GM10266 (cell line): Measurements from ENCODE around the gene DNAJC4.

Experiments
- DNase-seq: peaks from one replicate; pipeline ENCODE4 v3.0.0; 2012; ENCODE audit errors: extremely low spot score
- TF ChIP-seq, protein P1 (sequence below): IDR thresholded peaks from 2 replicates; pipeline ENCODE4 v1.5.1; 2012; ENCODE audit warnings: mild to moderate bottlenecking, low read depth; ENCODE audit not compliant: control insufficient read depth, insufficient read depth; ENCODE audit errors: missing control alignments

DNAJC4 gene

GRCh38 chr11:64186492-64187165 is 43.7 kb upstream of the DNAJC4 start:
- TF ChIP-seq, protein P1, sequence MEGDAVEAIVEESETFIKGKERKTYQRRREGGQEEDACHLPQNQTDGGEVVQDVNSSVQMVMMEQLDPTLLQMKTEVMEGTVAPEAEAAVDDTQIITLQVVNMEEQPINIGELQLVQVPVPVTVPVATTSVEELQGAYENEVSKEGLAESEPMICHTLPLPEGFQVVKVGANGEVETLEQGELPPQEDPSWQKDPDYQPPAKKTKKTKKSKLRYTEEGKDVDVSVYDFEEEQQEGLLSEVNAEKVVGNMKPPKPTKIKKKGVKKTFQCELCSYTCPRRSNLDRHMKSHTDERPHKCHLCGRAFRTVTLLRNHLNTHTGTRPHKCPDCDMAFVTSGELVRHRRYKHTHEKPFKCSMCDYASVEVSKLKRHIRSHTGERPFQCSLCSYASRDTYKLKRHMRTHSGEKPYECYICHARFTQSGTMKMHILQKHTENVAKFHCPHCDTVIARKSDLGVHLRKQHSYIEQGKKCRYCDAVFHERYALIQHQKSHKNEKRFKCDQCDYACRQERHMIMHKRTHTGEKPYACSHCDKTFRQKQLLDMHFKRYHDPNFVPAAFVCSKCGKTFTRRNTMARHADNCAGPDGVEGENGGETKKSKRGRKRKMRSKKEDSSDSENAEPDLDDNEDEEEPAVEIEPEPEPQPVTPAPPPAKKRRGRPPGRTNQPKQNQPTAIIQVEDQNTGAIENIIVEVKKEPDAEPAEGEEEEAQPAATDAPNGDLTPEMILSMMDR: no peak

DNA sequence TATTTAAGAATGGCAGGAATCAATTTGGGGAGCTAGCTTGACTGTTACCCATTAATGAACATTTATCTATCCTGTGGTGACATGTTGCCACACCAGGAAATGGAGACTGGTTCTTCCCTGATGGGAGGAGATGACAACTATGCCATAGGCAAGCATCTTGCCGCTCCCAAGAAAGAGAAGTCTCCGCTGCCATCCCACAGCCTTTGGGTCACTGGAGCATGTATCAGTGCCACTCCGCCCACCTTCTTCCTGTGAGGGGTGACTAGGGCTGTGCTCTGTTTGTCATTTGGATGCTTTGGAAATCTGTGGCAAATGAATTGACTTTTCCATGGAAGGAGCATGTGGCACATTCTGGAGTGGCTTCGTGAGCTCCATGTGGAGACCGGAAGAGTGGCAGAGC is 37.9 kb upstream of the DNAJC4 start:
- TF ChIP-seq, protein P1: no peak
- DNase-seq: no peak

More at GRCh38 chr11:64186492-64187165, 43.7 kb upstream of the DNAJC4 start:
- no peak for DNase-seq

GRCh38 chr11:64196626-64197025 is 33.7 kb upstream of the DNAJC4 start:
- no peak for DNase-seq
- TF ChIP-seq, protein P1: no peak

DNA sequence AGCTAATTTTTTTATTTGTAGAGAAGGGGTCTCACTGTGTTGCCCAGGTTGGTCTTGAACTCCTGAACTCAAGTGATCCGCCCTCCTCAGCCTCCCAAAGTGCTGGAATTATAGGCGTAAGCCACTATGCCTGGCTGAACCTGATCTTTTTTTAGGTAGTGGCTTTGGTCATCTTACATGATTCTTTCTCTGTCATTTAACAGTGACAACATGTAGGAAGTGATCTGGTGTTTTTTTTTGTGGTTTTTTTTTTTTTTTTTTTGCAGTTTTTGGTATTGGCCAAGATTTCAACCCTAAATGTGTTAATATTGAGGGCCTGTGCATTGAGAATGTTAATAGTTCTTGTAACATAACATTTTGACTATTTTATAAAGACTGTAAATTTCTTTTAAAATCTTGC is 31.8 kb upstream of the DNAJC4 start:
- no peak for DNase-seq

GRCh38 chr11:64201543-64201942 is 28.8 kb upstream of the DNAJC4 start:
- no peak for DNase-seq
- TF ChIP-seq, protein P1: no peak

More for the DNA sequence above, 31.8 kb upstream of the DNAJC4 start:
- TF ChIP-seq, protein P1: no peak

DNA sequence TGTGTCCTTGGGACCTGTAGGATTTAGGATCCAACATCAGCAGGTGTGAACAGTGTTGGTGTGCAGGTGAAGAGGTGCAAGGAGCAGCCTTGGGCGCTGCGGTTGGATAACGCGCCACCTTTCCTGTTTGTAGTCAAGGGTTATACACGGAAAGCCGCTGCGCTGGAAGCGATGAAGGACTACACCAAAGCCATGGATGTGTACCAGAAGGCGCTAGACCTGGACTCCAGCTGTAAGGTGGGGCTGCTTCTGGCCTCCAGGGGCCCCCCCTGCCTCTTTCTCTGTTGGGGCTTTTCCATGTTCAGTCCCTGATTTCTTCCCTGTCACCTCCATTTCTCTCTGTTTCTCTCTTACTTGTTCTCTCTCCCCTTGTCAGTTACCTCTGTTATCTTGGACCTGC is 27.4 kb upstream of the DNAJC4 start:
- TF ChIP-seq, protein P1: no peak
- no peak for DNase-seq

GRCh38 chr11:64203421-64204079 is 26.8 kb upstream of the DNAJC4 start:
- DNase-seq: no peak
- TF ChIP-seq, protein P1: no peak
